H9 (cell line): ENCODE measurements around the gene C10orf105. TPM values are rescaled to one million over a fixed set of nuclear protein-coding genes. Genes with fewer than 3 reads are reported as not detected.

Experiments used
- DNase-seq: peaks from one replicate; pipeline ENCODE4 v3.0.0-alpha.2; 2017
- H2AFZ ChIP-seq: one replicate; pipeline ENCODE4 v1.6.1; 2013; ENCODE audit warnings: mild to moderate bottlenecking, low read length, control low read depth, moderate library complexity
- H2AK5ac ChIP-seq: 2 replicates; pipeline ENCODE4 v1.6.1; 2013; ENCODE audit warnings: low read length, control low read depth, mixed read lengths; ENCODE audit not compliant: insufficient read length
- H2BK120ac ChIP-seq: one replicate; pipeline ENCODE4 v1.6.1; 2013; ENCODE audit warnings: low read depth, mild to moderate bottlenecking, low read length, control low read depth, inconsistent platforms; ENCODE audit not compliant: poor library complexity, severe bottlenecking
- H2BK12ac ChIP-seq: 2 replicates; pipeline ENCODE4 v1.6.1; 2013; ENCODE audit warnings: low read length, control low read depth, mixed read lengths, low read depth; ENCODE audit not compliant: insufficient read length
- H2BK15ac ChIP-seq: 2 replicates; pipeline ENCODE4 v1.6.1; 2013; ENCODE audit warnings: low read depth, low read length, control low read depth
- H2BK20ac ChIP-seq: one replicate; pipeline ENCODE4 v1.6.1; 2013; ENCODE audit warnings: low read depth, mild to moderate bottlenecking, low read length, control low read depth, inconsistent platforms; ENCODE audit not compliant: poor library complexity, severe bottlenecking
- H2BK5ac ChIP-seq: 2 replicates; pipeline ENCODE4 v1.6.1; 2013; ENCODE audit warnings: low read length, control low read depth, mixed read lengths; ENCODE audit not compliant: insufficient read length
- H3K14ac ChIP-seq: 2 replicates; pipeline ENCODE4 v1.6.1; 2013; ENCODE audit warnings: low read length, control low read depth; ENCODE audit not compliant: insufficient read depth
- H3K18ac ChIP-seq: 2 replicates; pipeline ENCODE4 v1.6.1; 2013; ENCODE audit warnings: low read depth, mild to moderate bottlenecking, mixed read lengths, low read length, control low read depth; ENCODE audit not compliant: insufficient read length
- H3K23ac ChIP-seq: 2 replicates; pipeline ENCODE4 v1.6.1; 2013; ENCODE audit warnings: low read length, control low read depth, mixed read lengths, low read depth; ENCODE audit not compliant: insufficient read length
- H3K23me2 ChIP-seq: 2 replicates; pipeline ENCODE4 v1.6.1; 2013; ENCODE audit warnings: low read depth, mild to moderate bottlenecking, mixed read lengths, low read length, control low read depth; ENCODE audit not compliant: insufficient read length, poor library complexity, severe bottlenecking
- H3K27ac ChIP-seq: 2 replicates; pipeline ENCODE4 v1.5.1; 2013; ENCODE audit warnings: low read length, control low read depth, mixed read lengths, low read depth; ENCODE audit not compliant: insufficient read length
- H3K27me3 ChIP-seq: 2 replicates; pipeline ENCODE4 v1.6.1; 2013; ENCODE audit warnings: low read length, control low read depth, inconsistent platforms; ENCODE audit not compliant: insufficient read depth
- H3K4ac ChIP-seq: 2 replicates; pipeline ENCODE4 v1.6.1; 2013; ENCODE audit warnings: low read depth, mild to moderate bottlenecking, control low read depth, inconsistent platforms, low read length, moderate library complexity
- H3K4me1 ChIP-seq: 2 replicates; pipeline ENCODE4 v1.6.1; 2013; ENCODE audit warnings: low read length, control low read depth, inconsistent platforms; ENCODE audit not compliant: insufficient read depth
- H3K4me2 ChIP-seq: 2 replicates; pipeline ENCODE4 v1.6.1; 2013; ENCODE audit warnings: low read length, control low read depth, mixed read lengths; ENCODE audit not compliant: insufficient read length, insufficient read depth
- H3K56ac ChIP-seq: 2 replicates; pipeline ENCODE4 v1.6.1; 2013; ENCODE audit warnings: low read depth, mild to moderate bottlenecking, mixed read lengths, low read length, control low read depth; ENCODE audit not compliant: insufficient read length
- H3K79me1 ChIP-seq: 2 replicates; pipeline ENCODE4 v1.6.1; 2013; ENCODE audit warnings: low read depth, mild to moderate bottlenecking, moderate library complexity, low read length, control low read depth, inconsistent platforms; ENCODE audit not compliant: insufficient read depth, poor library complexity, severe bottlenecking
- H3K79me2 ChIP-seq: 2 replicates; pipeline ENCODE4 v1.6.1; 2013; ENCODE audit warnings: low read length, control low read depth, inconsistent platforms; ENCODE audit not compliant: insufficient read depth
- H3K9ac ChIP-seq: 2 replicates; pipeline ENCODE4 v1.6.1; 2013; ENCODE audit warnings: low read length, control low read depth, mixed read lengths; ENCODE audit not compliant: insufficient read length; ENCODE audit errors: extremely low read depth
- H3K9me3 ChIP-seq: one replicate; pipeline ENCODE4 v1.6.1; 2013; ENCODE audit warnings: low read depth, low read length, inconsistent platforms; ENCODE audit not compliant: control insufficient read depth
- H3T11ph ChIP-seq: one replicate; pipeline ENCODE4 v1.6.1; 2013; ENCODE audit warnings: mild to moderate bottlenecking, low read length, control low read depth, inconsistent platforms
- H4K20me1 ChIP-seq: one replicate; pipeline ENCODE4 v1.6.1; 2013; ENCODE audit not compliant: control insufficient read depth, insufficient read length, insufficient read depth
- H4K5ac ChIP-seq: 2 replicates; pipeline ENCODE4 v1.6.1; 2013; ENCODE audit warnings: low read depth, mild to moderate bottlenecking, mixed read lengths, low read length, control low read depth; ENCODE audit not compliant: insufficient read length
- H4K8ac ChIP-seq: replicated peaks from 2 replicates; pipeline ENCODE4 v1.6.1; 2013; ENCODE audit warnings: low read length, control low read depth, mixed read lengths, low read depth; ENCODE audit not compliant: insufficient read length
- H4K91ac ChIP-seq: 2 replicates; pipeline ENCODE4 v1.6.1; 2013; ENCODE audit warnings: low read depth, mild to moderate bottlenecking, moderate library complexity, mixed read lengths, low read length, control low read depth; ENCODE audit not compliant: insufficient read length
- H3K27ac Mint-ChIP-seq, 3 experiments: 2 replicates in 2 of 3; 3 replicates in 1 of 3; pipeline ENCODE4 v1.8.0; 2020 to 2021; ENCODE audit warnings: mixed read lengths in 3 of 3, mild to moderate bottlenecking in 1 of 3, moderate library complexity in 1 of 3
- H3K27me3 Mint-ChIP-seq: 2 replicates; pipeline ENCODE4 v1.8.0; 2021; ENCODE audit warnings: low read depth, mild to moderate bottlenecking, moderate library complexity, mixed read lengths
- H3K36me3 Mint-ChIP-seq, 3 experiments: 2 replicates in 2 of 3; 3 replicates in 1 of 3; pipeline ENCODE4 v1.8.0; 2020 to 2021; ENCODE audit warnings: low read depth in 3 of 3, mixed read lengths in 3 of 3; ENCODE audit not compliant: insufficient read depth in 1 of 3
- H3K4me1 Mint-ChIP-seq, 2 experiments: 2 replicates each; pipeline ENCODE4 v1.8.0; 2020; ENCODE audit warnings: mixed read lengths in 2 of 2
- H3K4me3 Mint-ChIP-seq, 2 experiments: 2 replicates in 1 of 2; 3 replicates in 1 of 2; pipeline ENCODE4 v1.8.0; 2020 to 2021; ENCODE audit warnings: mild to moderate bottlenecking in 2 of 2, mixed read lengths in 2 of 2, moderate library complexity in 1 of 2
- H3K9me3 Mint-ChIP-seq, 2 experiments: 2 replicates in 1 of 2; 3 replicates in 1 of 2; pipeline ENCODE4 v1.8.0; 2020; ENCODE audit warnings: mild to moderate bottlenecking in 2 of 2, mixed read lengths in 2 of 2, moderate library complexity in 1 of 2
- CTCF ChIP-seq: fragments of 200-600 bp; sonication (generic); conservative IDR thresholded peaks from 3 replicates; pipeline ENCODE4 v1.8.0; 2021; ENCODE audit warnings: antibody characterized with exemption, mild to moderate bottlenecking
- WGBS: extraction: QIAGEN DNeasy Blood & Tissue Kit; methylation state at CpG from one replicate; pipeline ENCODE4 v1.1.7; 2013; ENCODE audit warnings: missing lambda C conversion rate, low lambda C conversion rate, mixed read lengths; ENCODE audit not compliant: insufficient read length; ENCODE audit errors: extremely low coverage; 5-methylcytosine and 5-hydroxymethylcytosine counted together
- total RNA-seq: library from RNA; stranded (reverse); gene quantifications from 2 replicates; pipeline ENCODE4 v1.2.1, GENCODE V29; 2021

C10orf105 gene
- total RNA-seq, 1 experiment from 2014 or later = 0.26 TPM

- Histone ChIP-seq H2AK5ac (no peak overlapping the region), H3K9me3 (no peaks in the 10 kb centered on the region), H2AFZ (no peak overlapping the region), H2BK20ac (no peak overlapping the region), H3K4me2 (no peak overlapping the region), H4K20me1 (no peaks in the 10 kb centered on the region), H3K23me2 (no peaks in the 10 kb centered on the region), H2BK120ac (no peak overlapping the region), H3K18ac (no peak overlapping the region), H3K79me1 (no peaks in the 10 kb centered on the region), H2BK15ac (no peak overlapping the region), H2BK12ac (no peak overlapping the region), H3K27ac (no peak overlapping the region), H4K91ac (no peak overlapping the region), H3K79me2 (no peaks in the 10 kb centered on the region), H3K27me3 (no peaks in the 10 kb centered on the region), H3T11ph (no peak overlapping the region), H4K8ac (no peak overlapping the region), H3K56ac (no peak overlapping the region), H3K4ac (no peak overlapping the region), H4K5ac (no peak overlapping the region), H3K9ac (no peak overlapping the region), H2BK5ac (no peak overlapping the region), H3K4me1 (peaks cover 3% of the 10 kb centered on the region; the same call in 1 of the 2 replicates), H3K23ac (no peak overlapping the region), H3K14ac (no peak overlapping the region)
- Mint-ChIP-seq H3K27ac (peak overlapping the region in 1 of 3 experiments; percentile 34; a peak in 1 of 7 replicates), H3K4me3 (no peak overlapping the region), H3K36me3 (0 out of 7 replicates have a peak, but pooled peaks cover 0 to 4% (median 0%) of the 10 kb centered on the region in 3 experiments), H3K9me3 (peaks cover 0 to 4% of the 10 kb centered on the region in 2 experiments; a peak in 1 of 5 replicates), H3K4me1 (peaks cover 7 to 13% of the 10 kb centered on the region in 2 experiments), H3K27me3 (peaks cover 3% of the 10 kb centered on the region)
- no peak for DNase-seq
- TF ChIP-seq CTCF = no peak
- WGBS = no CpG with 5 or more reads among the region's 3 CpGs
Observed at GRCh38 chr10:71737834-71738197, 18.2 kb upstream of the C10orf105 start.
